Skeletal muscle tissue (tissue), 4 donors: Measurements from ENCODE around the gene TLR2. TPM values are rescaled to one million over a fixed set of nuclear protein-coding genes. Genes with fewer than 3 reads are reported as not detected.
A peak's percentile ranks its signal among the peaks of the same experiment; 100 is the strongest.

ENCODE experiments used
- H3K27ac ChIP-seq: one replicate; pipeline ENCODE4 v1.7.0; 2013; ENCODE audit warnings: mild to moderate bottlenecking, low read depth, low read length, inconsistent platforms
- H3K27me3 ChIP-seq, 3 donors: one replicate each; pipeline ENCODE4 v1.7.0; 2013; ENCODE audit warnings: low read length in 3 of 3; ENCODE audit not compliant: control insufficient read depth in 3 of 3, insufficient read depth in 3 of 3
- H3K36me3 ChIP-seq, 3 donors: one replicate each; pipeline ENCODE4 v1.7.0; 2013; ENCODE audit warnings: low read length in 3 of 3; ENCODE audit not compliant: control insufficient read depth in 3 of 3, insufficient read depth in 3 of 3
- H3K4me1 ChIP-seq, 3 donors: one replicate each; pipeline ENCODE4 v1.7.0; 2013; ENCODE audit warnings: low read length in 3 of 3, mild to moderate bottlenecking in 3 of 3; ENCODE audit not compliant: control insufficient read depth in 3 of 3, insufficient read depth in 3 of 3
- H3K4me3 ChIP-seq, 3 donors: one replicate each; pipeline ENCODE4 v1.7.0; 2013; ENCODE audit warnings: low read length in 3 of 3
- H3K9ac ChIP-seq, 3 donors: one replicate each; pipeline ENCODE4 v1.7.0; 2013; ENCODE audit warnings: low read length in 3 of 3, mild to moderate bottlenecking in 3 of 3, moderate library complexity in 2 of 3, low read depth in 1 of 3
- H3K9me3 ChIP-seq, 3 donors: one replicate each; pipeline ENCODE4 v1.7.0; 2013; ENCODE audit warnings: low read length in 3 of 3; ENCODE audit not compliant: control insufficient read depth in 3 of 3
- total RNA-seq: library from RNA; depleted of rRNA; stranded (reverse); fragments of >200 nt; gene quantifications from one replicate; pipeline ENCODE4 v1.2.3, GENCODE V29; 2014
- donor health status: Osteomylitis.

TLR2 gene
- total RNA-seq = 4.7 TPM

GRCh38 chr4:153684182-153684970 lies at the start of gene TLR2:
Gene TLR2, plus strand, starts transcription at chr4:153684280. Its CDS starts 18,628 bp downstream, at chr4:153702908.
- peak within 1 kb of the TSS; percentile 68 to 72 (median 70) for H3K4me3 ChIP-seq
- peak within 1 kb of the TSS in 2 of 3 donors; percentile 50 to 53 for H3K9ac ChIP-seq
- peaks cover 5 to 27% (median 18%) of the 10 kb centered on the region in 3 donors for H3K27me3 ChIP-seq
- H3K4me1 ChIP-seq = peaks cover 9 to 12% (median 11%) of the 10 kb centered on the region in 3 donors
- peak within 1 kb of the TSS; percentile 19 for H3K27ac ChIP-seq
- no peaks in the 10 kb centered on the region for H3K9me3 ChIP-seq
- peaks cover 0 to 2% (median 0%) of the 10 kb centered on the region in 3 donors for H3K36me3 ChIP-seq

DNA sequence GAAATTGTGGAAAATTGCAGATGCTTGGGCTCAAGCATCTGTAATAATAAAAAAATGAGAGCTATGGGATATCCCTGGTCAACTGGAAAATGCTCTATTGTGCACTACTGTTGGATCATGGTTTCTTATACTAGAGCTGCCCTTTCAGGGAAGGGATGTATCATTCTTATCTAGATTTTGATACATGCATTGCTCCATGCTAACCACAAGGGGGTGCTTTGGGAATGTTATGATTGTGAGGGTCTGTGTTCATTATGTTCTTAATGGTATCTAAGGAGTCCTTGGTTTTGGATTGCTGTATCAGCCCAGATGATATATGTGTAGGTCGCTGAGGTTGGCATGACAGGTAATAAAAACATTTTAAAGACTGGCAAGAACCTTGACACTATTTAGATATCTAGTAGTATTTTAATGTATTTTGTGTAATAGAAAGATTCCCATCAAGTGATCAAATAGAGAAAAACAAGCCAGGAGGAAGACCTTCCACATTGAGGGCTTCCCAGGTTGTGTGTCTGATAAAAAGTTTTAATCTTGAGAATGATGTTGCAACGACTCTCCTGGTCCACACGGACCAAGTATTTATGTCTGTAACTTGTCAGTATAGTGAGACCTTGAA lies 49.2 kb upstream of the TLR2 start:
- H3K9ac ChIP-seq = no peak overlapping the region
- peaks cover 55 to 65% (median 60%) of the 10 kb centered on the region in 3 donors for H3K36me3 ChIP-seq
- H3K9me3 ChIP-seq = no peaks in the 10 kb centered on the region
- H3K27ac ChIP-seq = no peak overlapping the region
- peaks cover 0 to 4% (median 2%) of the 10 kb centered on the region in 3 donors for H3K4me1 ChIP-seq
- H3K27me3 ChIP-seq = no peaks in the 10 kb centered on the region
- no peak overlapping the region for H3K4me3 ChIP-seq

- H3K27ac ChIP-seq = no peak overlapping the region
- peaks cover 0 to 4% (median 3%) of the 10 kb centered on the region in 3 donors for H3K4me1 ChIP-seq
- H3K9ac ChIP-seq = no peak overlapping the region
- no peaks in the 10 kb centered on the region for H3K9me3 ChIP-seq
- H3K4me3 ChIP-seq = no peak overlapping the region
- H3K27me3 ChIP-seq = no peaks in the 10 kb centered on the region
- peaks cover 45 to 55% (median 50%) of the 10 kb centered on the region in 3 donors for H3K36me3 ChIP-seq
Observed at GRCh38 chr4:153635846-153636245, 48.2 kb upstream of the TLR2 start.

DNA sequence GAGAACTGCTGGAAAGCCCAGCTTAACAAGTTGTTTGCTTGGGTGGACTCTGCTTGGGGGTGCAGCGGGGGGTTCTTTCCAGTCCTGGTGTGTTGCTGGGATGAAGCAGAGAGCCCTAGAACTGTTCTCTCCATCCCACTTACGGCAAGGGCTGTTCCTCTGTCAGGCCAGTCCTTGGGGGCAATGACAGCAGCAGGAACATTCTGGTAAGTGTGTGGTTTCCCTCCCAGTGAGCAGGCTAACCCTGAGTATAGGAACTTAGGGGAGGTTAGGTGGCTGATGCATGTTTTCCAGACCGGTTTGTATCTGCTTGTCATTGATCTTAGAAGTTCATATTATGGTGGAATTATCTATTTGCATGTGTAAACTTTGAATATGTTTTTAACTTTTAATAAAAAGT lies 46.9 kb upstream of the TLR2 start:
- Histone ChIP-seq H3K27me3 (no peaks in the 10 kb centered on the region), H3K4me3 (no peak overlapping the region), H3K9me3 (no peaks in the 10 kb centered on the region), H3K36me3 (peaks cover 33 to 41% (median 40%) of the 10 kb centered on the region in 3 donors), H3K27ac (no peak overlapping the region), H3K9ac (no peak overlapping the region), H3K4me1 (peaks cover 0 to 4% (median 3%) of the 10 kb centered on the region in 3 donors)

GRCh38 chr4:153638011-153638410 lies 46.1 kb upstream of the TLR2 start:
- no peaks in the 10 kb centered on the region for H3K27me3 ChIP-seq
- H3K4me1 ChIP-seq = peaks cover 0 to 4% (median 3%) of the 10 kb centered on the region in 3 donors
- H3K9me3 ChIP-seq = no peaks in the 10 kb centered on the region
- no peak overlapping the region for H3K27ac ChIP-seq
- H3K4me3 ChIP-seq = no peak overlapping the region
- H3K9ac ChIP-seq = no peak overlapping the region
- peaks cover 26 to 36% (median 33%) of the 10 kb centered on the region in 3 donors for H3K36me3 ChIP-seq

DNA sequence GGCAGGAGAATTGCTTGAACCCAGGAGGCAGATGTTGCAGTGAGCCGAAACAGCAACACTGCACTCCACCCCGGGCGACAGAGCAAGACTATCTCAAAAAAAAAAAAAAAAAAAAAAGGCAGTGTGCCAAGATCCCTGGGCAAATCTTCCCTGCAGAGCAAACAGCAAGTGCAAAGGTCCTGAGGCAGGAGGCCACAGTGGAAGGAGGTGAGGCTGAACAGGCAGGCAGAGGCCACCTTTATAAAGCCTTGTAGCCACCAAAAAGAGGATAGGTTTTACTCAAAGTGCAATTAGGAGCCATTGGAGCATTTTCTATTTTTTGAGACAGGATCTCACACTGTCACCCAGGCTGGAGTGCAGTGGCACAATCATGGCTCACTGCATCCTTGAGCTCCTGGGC lies 45.1 kb upstream of the TLR2 start:
- Histone ChIP-seq H3K9ac (no peak overlapping the region), H3K4me1 (peaks cover 0 to 4% (median 3%) of the 10 kb centered on the region in 3 donors), H3K36me3 (peaks cover 20 to 30% (median 28%) of the 10 kb centered on the region in 3 donors), H3K27me3 (no peaks in the 10 kb centered on the region), H3K4me3 (no peak overlapping the region), H3K27ac (no peak overlapping the region), H3K9me3 (no peaks in the 10 kb centered on the region)

GRCh38 chr4:153639833-153640802 lies 44.0 kb upstream of the TLR2 start:
- Histone ChIP-seq H3K4me1 (peaks cover 0 to 4% (median 3%) of the 10 kb centered on the region in 3 donors), H3K4me3 (no peak overlapping the region), H3K27me3 (no peaks in the 10 kb centered on the region), H3K36me3 (peaks cover 8 to 20% (median 19%) of the 10 kb centered on the region in 3 donors), H3K9ac (no peak overlapping the region), H3K27ac (no peak overlapping the region), H3K9me3 (peaks cover 0 to under 1% (median 0%) of the 10 kb centered on the region in 3 donors)

GRCh38 chr4:153641532-153641931 lies 42.5 kb upstream of the TLR2 start:
- Histone ChIP-seq H3K4me1 (peaks cover 0 to 3% (median 0%) of the 10 kb centered on the region in 3 donors), H3K36me3 (peaks cover 0 to 9% (median 6%) of the 10 kb centered on the region in 3 donors)

More at GRCh38 chr4:153641532-153641931, 42.5 kb upstream of the TLR2 start:
- no peak overlapping the region for H3K27ac ChIP-seq
- no peak overlapping the region for H3K9ac ChIP-seq
- no peaks in the 10 kb centered on the region for H3K27me3 ChIP-seq
- H3K9me3 ChIP-seq = peaks cover 0 to 2% (median 0%) of the 10 kb centered on the region in 3 donors
- H3K4me3 ChIP-seq = no peak overlapping the region
